Endometrium (tissue), 2 donors: Measurements from ENCODE around the gene KIFC3.
"Not testable (repeated sequence)": the region's sequence is repeated elsewhere in the genome, so short reads cannot be mapped to it uniquely, and the experiment has no call there.

Experiments
- FAIRE-seq: peaks from 2 replicates; lab custom pipeline; 2012; peaks lifted over from hg19 to GRCh38; lab: Jason Lieb, UNC
- donor health status: control.
- donor health status: control.

The KIFC3 gene

DNA sequence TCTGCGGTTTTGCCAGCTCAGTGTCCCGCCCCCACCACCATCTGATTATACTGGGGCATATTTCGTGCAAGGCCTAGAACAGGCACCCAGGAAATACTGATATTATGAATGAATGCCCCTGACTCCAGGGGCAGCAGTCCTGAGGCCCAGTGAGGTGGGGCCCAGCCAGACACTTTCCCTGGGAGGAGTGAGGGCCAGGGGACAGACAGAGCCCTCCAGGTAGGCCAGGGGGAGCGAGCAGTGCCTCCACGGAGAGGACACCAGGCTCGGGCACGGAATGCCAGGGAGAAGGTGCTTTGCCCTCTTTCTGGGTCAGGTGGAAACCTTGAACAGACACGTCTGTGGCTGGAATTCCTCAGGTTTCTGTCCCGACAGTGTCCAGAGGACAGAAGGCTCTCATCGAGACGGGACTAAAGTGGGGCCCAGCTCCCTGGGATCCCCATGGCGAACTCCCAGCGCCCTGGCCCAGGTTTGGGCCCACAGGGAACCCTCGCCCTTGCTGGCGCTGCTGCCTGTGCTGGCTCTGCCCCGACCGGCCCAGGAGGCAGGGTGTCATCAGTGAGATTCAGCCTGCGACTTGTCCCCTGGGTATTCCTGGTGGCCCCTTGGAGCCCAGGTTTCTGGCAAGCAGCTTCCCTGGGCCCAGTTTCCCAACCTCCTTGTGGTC, 62.4 kb downstream of the KIFC3 start:
- no peak for FAIRE-seq

DNA sequence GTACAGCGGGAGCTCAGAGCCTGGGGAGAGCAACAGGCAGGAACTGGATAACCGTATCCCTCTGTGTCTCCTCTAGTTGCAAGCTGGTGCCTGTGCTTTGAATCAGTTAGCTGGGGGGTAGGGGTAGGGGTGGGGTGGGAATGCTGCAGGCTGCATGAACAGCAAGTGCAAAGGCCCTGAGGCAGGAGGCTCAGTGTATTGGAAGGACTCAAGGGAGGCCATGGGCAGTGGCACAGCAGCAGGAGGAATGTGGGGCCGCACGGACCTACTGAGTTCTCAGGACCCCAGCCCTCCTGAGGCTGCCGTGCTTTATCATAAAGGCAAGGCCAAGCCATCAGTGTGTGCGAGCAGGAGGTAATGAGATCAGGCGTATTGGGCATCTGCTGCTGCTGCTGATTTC, 63.4 kb downstream of the KIFC3 start:
- FAIRE-seq, result no peak

DNA sequence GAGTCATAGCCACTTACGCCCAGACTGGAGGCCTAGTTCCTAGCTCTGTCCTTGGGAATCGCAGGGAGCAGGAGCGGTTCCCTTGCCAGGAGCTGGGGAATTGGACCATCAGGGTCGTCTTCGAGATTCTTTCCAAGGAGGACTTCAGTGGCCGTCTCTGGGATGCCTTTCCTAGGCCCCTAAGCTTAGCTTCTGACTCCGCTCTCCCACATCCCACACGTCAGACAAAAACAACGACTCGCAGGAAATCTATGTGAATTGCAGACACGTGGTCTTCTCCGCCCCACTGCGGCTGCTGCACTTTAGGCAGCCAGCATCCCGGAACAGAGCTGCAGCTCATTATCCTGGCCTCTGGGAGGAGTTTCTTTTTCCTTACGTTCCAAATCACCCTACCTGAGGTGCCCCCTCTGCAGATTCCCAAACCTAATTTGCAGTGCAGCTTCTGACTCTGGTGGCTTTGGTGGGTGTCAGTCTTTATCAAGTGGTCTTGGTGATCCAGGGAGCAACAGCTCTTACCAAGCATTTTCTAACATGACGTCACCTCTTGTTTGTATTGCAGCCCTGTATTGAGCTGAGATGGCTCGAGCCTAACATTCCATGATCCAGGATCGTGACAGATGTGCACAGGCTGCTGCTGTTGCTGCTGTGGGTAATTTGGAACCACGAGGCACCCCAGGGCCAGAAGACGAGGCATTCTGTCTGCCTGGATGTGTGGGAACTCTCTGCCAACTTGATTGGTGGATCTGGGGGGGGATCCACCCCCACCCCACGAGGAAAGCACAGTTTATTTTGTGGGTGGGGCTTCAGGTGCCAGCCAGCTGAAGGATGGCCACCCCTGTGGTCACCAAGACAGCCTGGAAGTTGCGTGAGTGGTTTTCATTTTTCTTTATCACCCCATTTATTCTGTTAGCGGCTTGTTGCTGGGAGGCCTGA, 65.6 kb downstream of the KIFC3 start:
- FAIRE-seq, result no peak

DNA sequence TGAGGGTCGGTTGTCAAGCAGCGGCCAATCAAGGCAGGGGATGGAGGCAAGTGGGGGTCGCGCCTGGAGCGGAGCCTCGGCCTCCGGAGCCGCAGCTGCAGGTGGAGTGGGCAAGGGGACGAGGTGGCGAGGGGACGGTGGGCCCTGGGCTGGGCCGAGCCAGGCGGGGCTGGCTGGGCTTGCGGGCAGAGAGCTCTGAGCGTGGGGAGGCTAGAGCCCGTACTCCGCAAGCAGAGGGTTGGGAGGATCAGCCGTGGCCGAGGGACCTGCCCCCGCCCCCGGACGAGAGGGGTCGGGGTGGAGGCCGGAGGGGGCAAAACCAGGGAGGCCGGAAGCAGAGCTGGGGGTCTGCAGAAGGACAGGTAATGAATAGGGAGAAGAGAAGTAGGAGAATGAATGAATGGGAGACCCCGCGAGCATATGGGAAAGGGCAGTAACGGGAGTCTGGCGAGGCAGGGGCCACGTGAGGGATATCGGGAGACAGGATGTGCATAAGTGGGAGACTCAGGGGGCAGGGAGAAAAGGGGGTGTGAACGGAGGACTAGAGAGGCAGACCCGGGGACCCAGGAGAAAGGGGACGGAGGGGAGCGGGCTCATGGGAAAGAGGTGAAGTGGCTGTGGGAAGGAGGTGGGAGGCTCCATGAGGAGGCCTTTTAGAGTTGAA, 66.4 kb downstream of the KIFC3 start, which contains the start of gene KATNB1:
Gene KATNB1, plus strand, starts transcription at position 16 of the 664 bp plus-strand sequence. CDS start 1,474 bp downstream, outside the sequence.
- FAIRE-seq, result no peak

DNA sequence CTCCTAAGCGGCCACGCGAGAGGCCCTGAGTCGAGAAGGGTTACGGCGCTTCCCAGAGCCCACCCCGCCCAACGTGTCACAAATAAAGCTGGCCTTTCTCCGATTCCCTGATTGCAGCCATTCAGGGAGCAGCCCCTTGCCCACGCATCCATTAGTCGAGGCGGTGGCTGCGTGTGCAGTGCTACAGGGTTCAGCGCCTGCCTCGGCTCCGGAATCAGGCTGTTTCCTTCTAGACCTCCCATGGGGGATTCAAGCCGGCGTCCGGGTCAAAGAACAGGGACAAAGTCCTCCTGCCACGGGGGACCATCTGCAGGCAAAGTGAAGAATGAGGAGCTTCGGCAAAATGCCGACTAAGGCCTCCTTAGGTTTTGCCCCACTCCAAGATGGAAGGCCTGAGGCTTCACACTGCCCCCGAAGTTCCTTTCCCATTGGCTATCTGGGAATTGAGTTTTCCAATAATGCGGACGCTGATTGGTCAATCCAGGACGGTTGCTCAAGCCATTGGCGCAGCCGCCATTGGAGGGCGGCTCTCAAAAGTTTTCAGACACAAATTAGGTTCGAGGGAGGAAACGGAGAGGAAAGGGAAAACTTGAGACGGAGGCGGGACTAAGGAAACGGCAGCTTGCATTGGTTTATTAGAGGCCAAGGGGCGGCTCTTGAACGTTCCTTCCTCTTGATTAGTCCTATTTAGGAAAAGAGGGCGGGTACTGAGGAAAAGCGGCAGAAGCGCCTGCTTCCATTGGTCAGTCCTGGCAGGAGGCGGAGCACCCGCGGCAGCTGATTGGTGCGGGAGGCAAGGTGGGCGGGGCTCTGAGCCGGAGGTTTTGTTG, 67.2 kb downstream of the KIFC3 start:
- FAIRE-seq, result peak; percentile 100

DNA sequence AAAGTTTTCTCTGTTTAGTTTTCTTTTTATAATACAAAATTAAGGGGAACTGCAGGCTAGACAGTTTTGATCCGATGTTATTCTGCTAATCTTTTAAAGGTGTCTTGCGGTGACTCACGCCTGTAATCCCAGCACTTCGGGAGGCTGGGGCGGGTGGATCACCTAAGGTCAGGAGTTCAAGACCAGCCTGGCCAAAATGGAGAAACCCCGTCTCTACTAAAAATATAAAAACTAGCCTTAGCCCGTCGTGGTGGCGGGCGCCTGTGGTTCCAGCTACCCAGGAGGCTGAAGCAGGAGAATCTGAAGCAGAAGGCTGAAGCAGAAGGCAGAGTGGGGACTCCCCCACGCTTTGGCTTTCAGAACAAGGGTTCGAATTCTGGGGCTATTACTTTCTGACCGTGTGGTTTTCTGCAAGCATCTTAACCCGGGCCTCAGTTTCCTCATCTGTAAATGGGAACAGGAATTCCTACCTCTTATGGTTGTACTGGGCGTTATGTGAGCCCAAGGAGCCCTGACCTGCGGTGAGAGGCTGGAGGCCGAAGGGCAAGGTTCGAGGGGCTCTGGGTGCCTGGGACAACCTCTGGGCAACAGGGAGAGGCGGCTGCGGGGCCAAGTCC, 67.9 kb downstream of the KIFC3 start:
- no peak for FAIRE-seq

DNA sequence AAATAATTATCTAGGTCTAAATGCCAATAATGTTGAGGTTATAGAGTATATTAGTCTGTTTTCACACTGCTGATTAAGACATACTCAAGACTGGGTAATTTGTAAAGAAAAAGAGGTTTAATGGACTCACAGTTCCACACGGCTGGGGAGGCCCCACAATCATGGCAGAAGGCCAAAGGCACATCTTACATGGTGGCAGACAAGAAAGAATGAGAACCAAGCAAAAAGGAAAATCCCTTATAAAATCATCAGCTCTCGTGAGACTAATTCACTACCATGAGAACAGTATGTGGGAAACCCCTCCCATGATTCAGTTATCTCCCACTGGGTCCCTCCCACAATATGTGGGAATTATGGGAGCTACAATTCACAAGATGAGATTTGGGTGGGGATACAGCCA, 69.6 kb downstream of the KIFC3 start:
- no peak for FAIRE-seq

DNA sequence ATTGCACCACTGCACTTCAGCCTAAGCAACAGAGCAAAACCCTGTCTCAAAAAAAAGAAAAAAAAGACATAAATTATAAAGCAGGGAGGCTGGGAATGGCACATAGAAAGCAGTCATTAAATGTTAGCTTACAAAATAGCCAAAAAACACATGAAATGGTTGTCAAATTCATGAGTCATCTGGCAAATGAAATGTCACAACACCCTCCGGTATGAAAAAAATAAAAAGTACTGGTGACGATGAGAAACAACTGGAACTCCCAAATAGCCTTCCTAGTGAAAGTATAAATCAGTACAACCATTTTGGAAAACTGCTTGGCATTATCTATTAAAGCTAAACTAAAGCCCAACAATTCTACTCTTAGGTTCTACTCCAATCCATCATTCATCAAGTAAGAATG, 70.3 kb downstream of the KIFC3 start:
- no peak for FAIRE-seq

DNA sequence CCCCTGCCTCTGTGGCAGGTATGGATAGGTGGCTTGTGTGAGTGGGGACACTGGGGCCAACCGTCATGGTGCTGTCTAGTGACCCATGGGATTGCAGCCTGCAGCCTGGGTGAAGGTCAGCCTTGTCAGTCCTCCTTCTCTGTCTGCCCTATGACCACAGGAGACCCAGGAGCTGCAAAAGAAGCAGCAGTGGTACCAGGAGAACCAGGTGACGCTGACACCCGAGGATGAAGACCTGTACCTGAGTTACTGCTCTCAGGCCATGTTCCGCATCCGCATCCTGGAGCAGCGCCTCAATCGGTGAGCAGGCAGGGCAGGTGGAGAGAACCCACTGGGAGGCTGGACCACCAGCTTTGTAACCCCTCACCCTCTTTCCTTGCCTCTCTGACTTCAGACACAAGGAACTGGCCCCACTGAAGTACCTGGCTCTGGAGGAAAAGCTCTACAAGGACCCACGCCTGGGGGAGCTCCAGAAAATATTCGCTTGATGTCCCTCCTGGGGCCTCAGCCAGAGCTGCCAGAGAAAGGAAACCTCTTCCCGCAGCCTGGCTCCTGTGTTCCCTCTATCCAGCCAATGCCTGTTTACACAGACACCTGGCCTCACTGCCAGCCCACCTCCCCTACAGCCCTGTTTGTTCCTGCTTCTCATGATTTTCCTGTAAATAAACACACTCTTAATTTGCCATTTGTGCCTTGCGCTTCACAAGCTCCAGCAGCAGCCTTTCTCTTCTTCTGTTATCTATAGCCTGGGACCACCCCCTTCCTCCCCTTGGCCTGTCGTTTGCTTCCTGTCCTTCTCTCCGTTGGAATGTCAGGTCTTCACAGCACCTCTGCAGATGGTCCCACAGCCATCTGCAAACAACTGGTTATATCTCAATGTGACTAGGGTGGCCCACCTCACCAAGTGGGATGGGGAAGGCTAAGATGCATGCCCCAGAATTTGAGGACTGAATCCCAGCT, 71.2 kb downstream of the KIFC3 start:
- FAIRE-seq, result no peak

DNA sequence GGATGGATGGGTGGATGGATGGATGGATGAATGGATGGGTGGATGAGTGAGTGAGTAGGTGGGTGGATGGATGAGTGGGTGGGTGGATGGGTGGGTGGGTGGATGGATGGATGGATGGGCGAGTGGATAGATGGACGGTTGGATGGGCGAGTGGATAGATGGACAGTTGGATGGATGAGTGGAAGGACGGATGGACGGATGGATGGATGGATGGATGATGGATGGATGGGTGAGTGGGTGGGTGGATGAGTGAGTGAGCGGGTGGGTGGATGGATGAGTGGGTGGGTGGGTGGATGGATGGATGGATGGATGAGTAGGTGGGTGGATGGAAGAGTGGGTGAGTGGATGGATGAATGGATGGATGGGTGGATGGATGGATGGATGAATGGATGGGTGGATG, 72.4 kb downstream of the KIFC3 start:
- FAIRE-seq, result not testable (repeated sequence)

DNA sequence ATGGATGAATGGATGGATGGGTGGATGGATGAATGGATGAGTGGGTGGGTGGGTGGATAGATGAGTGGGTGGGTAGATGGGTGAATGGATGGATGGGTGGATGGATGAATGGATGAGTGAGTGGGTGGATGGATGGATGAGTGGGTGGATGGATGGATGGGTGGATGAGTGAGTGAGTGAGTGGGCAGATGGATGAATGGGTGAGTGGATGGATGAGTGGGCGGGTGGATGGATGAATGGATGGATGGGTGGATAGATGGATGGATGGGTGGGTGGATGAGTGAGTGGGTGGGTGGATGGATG, 73.2 kb downstream of the KIFC3 start:
- no peak for FAIRE-seq

DNA sequence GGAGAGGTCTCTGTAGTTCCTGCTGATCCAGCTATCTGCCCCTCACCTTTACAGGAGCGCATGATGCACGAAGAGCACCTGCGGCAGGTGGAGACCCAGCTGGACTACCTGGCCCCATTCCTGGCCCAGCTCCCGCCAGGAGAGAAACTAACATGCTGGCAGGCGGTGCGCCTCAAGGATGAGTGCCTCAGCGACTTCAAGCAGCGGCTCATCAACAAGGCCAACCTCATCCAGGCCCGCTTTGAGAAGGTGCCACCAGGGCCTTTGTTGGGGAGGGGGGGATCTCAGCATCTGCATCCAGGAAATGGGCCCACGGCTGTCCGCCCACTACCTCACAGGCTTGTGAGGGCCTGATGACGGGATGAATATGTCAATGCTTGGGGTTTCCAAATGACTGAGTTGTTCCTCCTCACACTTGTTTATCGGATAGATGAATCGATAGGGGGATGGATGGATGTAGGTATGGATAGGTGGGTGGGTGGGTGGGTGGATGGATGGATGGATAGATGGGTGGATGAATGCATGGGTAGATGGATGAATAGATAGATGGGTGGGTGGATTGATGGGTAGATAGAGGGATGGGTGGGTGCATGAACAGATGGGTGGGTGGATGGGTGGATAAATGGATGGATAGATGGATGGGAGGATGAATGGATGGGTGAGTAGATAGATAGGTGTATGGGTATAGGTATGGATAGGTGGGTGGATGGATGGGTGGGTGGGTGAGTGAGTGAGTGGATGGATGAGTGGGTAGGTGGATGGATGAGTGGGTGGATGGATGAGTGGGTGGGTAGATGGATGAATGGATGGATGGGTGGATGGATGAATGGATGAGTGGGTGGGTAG, 73.7 kb downstream of the KIFC3 start:
- no peak for FAIRE-seq

DNA sequence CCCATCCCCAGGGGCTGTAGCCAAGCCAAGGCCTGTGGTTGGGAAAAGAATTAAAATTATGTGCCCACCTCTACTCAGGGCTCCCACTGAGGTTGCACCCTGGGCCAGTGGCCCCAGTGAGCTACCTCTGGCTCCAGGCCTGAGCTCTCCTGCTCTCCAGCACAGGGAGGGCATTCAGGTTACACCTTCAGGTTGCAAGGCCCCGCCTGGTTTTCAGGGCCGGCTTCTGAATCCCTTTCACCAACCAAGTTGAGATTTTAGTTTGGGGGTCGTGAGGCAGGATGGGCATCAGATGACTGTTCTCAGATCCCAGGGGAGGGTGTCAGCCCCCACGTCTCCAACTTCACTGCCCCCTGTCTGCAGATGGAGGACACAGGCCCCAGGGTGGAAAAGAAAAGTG, 74.7 kb downstream of the KIFC3 start:
- no peak for FAIRE-seq

DNA sequence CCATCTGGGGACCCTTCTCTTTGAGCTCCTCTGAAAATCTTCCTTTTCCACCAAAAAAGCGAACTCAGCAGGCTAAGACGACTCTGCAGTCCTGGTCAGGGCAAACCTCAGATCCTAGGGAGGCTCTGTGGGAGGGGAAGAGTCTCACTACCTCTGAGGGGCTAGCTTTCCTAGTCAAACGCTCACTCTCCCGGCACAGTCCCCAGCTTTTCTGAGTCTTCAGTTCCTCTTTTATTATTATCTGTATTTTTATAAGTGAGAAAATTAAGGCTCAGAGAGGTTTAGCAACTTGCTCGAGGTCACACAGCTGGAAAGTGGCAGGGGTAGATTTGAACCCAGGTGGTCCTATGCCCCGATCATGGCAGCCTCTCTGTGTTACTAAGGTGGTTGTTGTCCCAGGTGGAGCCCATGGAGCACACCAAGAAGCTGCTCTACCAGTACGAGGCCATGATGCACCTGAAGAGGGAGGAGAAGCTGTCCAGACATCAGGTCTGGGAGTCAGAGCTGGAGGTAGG, 75.8 kb downstream of the KIFC3 start:
- no peak for FAIRE-seq

DNA sequence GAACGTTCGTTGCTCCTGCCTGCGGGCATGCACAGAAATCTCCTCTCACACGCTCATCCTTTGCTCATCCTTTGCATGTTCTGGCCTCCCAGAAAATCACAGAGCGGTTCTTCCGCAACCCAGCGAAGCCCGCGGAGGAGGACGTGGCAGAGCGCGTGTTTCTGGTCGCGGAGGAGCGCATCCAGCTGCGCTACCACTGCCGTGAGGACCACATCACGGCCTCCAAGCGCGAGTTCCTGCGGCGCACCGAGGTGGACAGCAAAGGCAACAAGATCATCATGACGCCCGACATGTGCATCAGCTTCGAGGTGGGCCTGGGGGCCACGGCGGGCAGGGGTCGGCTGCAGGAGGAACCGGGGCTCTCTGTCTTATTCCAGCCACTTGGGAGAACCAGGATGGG, 76.3 kb downstream of the KIFC3 start:
- no peak for FAIRE-seq

DNA sequence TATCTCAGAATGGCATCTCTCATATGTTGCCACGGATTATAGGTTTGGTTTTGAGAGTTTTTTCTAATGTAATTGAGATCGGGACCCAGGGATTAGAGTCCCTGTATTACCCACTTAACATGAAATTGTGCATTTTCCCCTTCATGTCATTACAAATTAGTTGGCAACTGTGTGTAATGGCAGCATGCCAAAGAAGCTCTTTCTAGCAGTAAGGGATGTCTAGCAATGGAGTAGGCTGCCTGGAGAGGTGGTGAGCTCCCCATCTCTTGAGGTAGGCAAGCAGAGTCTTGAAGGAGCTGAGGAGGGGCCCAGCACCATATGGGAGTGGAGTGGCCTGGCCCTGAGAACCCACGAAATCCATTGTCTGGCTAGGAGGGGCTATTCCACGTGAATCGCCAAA, 76.7 kb downstream of the KIFC3 start:
- FAIRE-seq, result no peak

DNA sequence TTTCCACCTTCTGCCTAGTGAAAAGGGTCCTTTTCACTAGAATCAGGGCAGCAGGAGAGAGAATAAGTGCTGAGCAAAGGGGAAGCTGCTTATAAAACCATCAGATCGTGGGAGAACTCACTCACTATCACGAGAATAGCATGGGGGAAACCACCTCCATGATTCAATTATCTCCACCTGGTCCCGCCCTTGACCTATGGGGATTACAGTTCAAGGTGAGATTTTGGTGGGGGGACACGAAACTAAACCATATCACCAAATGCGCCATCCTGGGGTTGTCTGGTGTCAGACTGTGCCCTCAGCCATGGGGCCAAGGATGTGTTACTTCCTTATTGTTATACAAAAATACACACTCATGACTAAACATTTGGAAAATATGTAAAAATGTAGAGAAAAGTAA, 77.1 kb downstream of the KIFC3 start:
- no peak for FAIRE-seq

DNA sequence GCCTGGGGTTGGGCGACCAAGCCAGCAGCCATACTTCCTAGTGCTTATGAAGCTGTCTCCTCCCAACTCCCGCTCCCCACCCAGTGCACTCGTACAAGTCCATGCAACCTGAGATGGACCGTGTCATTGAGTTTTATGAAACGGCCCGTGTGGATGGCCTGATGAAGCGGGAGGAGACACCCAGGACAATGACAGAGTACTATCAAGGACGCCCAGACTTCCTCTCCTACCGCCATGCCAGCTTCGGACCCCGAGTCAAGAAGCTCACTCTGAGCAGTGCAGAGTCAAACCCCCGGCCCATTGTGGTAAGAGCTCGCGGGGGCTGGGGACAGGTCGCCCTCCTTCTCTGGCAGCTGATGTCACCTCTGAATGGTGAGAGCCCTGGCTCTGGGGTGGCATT, 77.8 kb downstream of the KIFC3 start:
- FAIRE-seq, result no peak

DNA sequence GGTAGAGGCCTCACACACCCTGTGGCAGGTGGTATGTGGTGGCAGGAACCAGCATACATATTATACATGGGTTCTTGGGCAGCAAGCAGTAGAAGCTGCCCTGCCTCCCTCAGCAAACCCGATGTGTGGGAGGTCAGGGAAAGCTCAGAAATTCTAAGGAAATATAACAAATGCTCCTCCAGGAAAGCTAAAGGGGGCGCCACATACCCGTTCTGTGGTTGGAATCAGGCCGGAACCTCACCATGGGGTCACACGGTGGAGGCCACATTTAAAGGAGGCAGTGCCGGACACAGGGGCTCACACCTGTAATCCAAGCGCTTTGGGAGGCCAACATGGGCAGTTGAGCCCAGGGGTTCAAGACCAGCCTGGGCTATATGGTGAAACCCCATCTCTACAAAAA, 79.1 kb downstream of the KIFC3 start:
- FAIRE-seq, result no peak
